Osteoblast (primary cell): Measurements from ENCODE around the gene DIPK2B. TPM values are rescaled to one million over a fixed set of nuclear protein-coding genes. Genes with fewer than 3 reads are reported as not detected.

Experiments
- DNase-seq: peaks from one replicate; pipeline ENCODE4 v3.0.0; 2011; ENCODE audit warnings: low spot score, mixed read lengths; ENCODE audit not compliant: insufficient read length; ENCODE audit errors: missing footprints
- H2AFZ ChIP-seq: 2 replicates; pipeline ENCODE4 v1.6.0; 2011; ENCODE audit warnings: mild to moderate bottlenecking, low read length
- H3K27ac ChIP-seq: 2 replicates; pipeline ENCODE4 v1.5.1; 2011; ENCODE audit warnings: mild to moderate bottlenecking, low read depth, low read length, moderate library complexity
- H3K27me3 ChIP-seq: 2 replicates; pipeline ENCODE4 v1.6.0; 2012; ENCODE audit warnings: mild to moderate bottlenecking, control low read depth, inconsistent platforms, low read length, moderate library complexity; ENCODE audit not compliant: insufficient read depth
- H3K36me3 ChIP-seq: 2 replicates; pipeline ENCODE4 v1.5.1; 2011; ENCODE audit warnings: mild to moderate bottlenecking, low read length, control low read depth, moderate library complexity; ENCODE audit not compliant: insufficient read depth
- H3K4me1 ChIP-seq: 2 replicates; pipeline ENCODE4 v1.5.1; 2011; ENCODE audit warnings: mild to moderate bottlenecking, low read length, control low read depth, moderate library complexity; ENCODE audit not compliant: insufficient read depth
- H3K4me2 ChIP-seq: 2 replicates; pipeline ENCODE4 v1.6.0; 2011; ENCODE audit warnings: mild to moderate bottlenecking, low read length; ENCODE audit not compliant: insufficient read depth
- H3K4me3 ChIP-seq: fragments of 200-600 bp; sonication (generic); 3 replicates; pipeline ENCODE4 v1.5.1; 2012; ENCODE audit warnings: mild to moderate bottlenecking, low read length, inconsistent platforms; ENCODE audit not compliant: insufficient read depth
- H3K79me2 ChIP-seq: 2 replicates; pipeline ENCODE4 v1.6.0; 2012; ENCODE audit warnings: mild to moderate bottlenecking, low read length, control low read depth, inconsistent platforms; ENCODE audit not compliant: insufficient read depth
- H3K9me3 ChIP-seq: 2 replicates; pipeline ENCODE4 v1.5.1; 2011; ENCODE audit warnings: low read depth, low read length, control low read depth
- H4K20me1 ChIP-seq: 2 replicates; pipeline ENCODE4 v1.6.0; 2012; ENCODE audit warnings: mild to moderate bottlenecking, low read length, control low read depth; ENCODE audit not compliant: insufficient read depth
- total RNA-seq: library from RNA; depleted of rRNA; stranded (reverse); fragments of >200 nt; gene quantifications from 2 replicates; pipeline ENCODE4 v1.2.3, GENCODE V29; 2012
- TF ChIP-seq, protein P1 (sequence below): IDR thresholded peaks from 2 replicates; pipeline ENCODE4 v1.5.1; 2011; ENCODE audit warnings: mild to moderate bottlenecking, low read depth, low read length, moderate library complexity; ENCODE audit errors: extremely low read depth

The DIPK2B gene
- total RNA-seq, 1 donor: not detected

DNA sequence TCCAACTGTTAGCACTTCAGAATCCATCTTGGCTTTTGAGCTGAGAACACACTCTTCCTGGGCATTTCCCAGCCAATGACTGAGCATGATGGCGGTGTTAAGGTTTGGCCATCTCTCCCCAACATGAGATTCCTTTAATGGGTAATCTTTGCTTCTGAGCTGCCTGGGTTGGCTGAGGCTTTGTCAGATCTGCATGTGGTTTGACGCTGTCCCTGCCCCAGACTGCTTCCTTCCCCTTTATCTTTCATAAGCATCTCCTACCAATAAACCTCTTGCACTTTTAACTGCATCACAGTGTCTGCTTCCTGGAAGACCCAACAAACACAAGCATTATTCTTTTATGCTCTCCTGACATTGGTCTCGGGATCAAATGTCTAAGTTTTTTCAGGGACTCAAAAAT lies 31.5 kb upstream of the DIPK2B start:
- Histone ChIP-seq H3K27ac (no peak overlapping the region), H4K20me1 (no peaks in the 10 kb centered on the region), H3K4me2 (no peak overlapping the region), H3K27me3 (peaks cover 11% of the 10 kb centered on the region), H3K79me2 (no peaks in the 10 kb centered on the region), H3K36me3 (no peaks in the 10 kb centered on the region), H3K9me3 (no peaks in the 10 kb centered on the region), H3K4me1 (no peaks in the 10 kb centered on the region), H2AFZ (no peak overlapping the region), H3K4me3 (no peak overlapping the region)
- DNase-seq: no peak
- TF ChIP-seq, protein P1, sequence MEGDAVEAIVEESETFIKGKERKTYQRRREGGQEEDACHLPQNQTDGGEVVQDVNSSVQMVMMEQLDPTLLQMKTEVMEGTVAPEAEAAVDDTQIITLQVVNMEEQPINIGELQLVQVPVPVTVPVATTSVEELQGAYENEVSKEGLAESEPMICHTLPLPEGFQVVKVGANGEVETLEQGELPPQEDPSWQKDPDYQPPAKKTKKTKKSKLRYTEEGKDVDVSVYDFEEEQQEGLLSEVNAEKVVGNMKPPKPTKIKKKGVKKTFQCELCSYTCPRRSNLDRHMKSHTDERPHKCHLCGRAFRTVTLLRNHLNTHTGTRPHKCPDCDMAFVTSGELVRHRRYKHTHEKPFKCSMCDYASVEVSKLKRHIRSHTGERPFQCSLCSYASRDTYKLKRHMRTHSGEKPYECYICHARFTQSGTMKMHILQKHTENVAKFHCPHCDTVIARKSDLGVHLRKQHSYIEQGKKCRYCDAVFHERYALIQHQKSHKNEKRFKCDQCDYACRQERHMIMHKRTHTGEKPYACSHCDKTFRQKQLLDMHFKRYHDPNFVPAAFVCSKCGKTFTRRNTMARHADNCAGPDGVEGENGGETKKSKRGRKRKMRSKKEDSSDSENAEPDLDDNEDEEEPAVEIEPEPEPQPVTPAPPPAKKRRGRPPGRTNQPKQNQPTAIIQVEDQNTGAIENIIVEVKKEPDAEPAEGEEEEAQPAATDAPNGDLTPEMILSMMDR: no peak

- Histone ChIP-seq H3K4me3 (no peak overlapping the region), H2AFZ (no peak overlapping the region), H3K36me3 (no peaks in the 10 kb centered on the region), H3K79me2 (no peaks in the 10 kb centered on the region), H3K4me2 (no peak overlapping the region), H3K27me3 (peaks cover 11% of the 10 kb centered on the region), H3K9me3 (no peaks in the 10 kb centered on the region), H4K20me1 (no peaks in the 10 kb centered on the region), H3K27ac (no peak overlapping the region), H3K4me1 (no peaks in the 10 kb centered on the region)
- no peak for DNase-seq
- TF ChIP-seq, protein P1: no peak
These were observed 29.7 kb upstream of the DIPK2B start for GRCh38 chrX:45230410-45230809.

- TF ChIP-seq, protein P1: no peak
- no peaks in the 10 kb centered on the region for H3K79me2 ChIP-seq
- no peak overlapping the region for H3K4me2 ChIP-seq
- no peak overlapping the region for H3K27ac ChIP-seq
- H2AFZ ChIP-seq: no peak overlapping the region
- no peak overlapping the region for H3K4me3 ChIP-seq
- DNase-seq: no peak
- H4K20me1 ChIP-seq: no peaks in the 10 kb centered on the region
- no peaks in the 10 kb centered on the region for H3K9me3 ChIP-seq
- H3K36me3 ChIP-seq: no peaks in the 10 kb centered on the region
- peaks cover 11% of the 10 kb centered on the region for H3K27me3 ChIP-seq
- H3K4me1 ChIP-seq: no peaks in the 10 kb centered on the region
These were observed 28.7 kb upstream of the DIPK2B start for GRCh38 chrX:45229348-45229747.

GRCh38 chrX:45228126-45228525 lies 27.4 kb upstream of the DIPK2B start:
- H3K27me3 ChIP-seq: peaks cover 11% of the 10 kb centered on the region
- TF ChIP-seq, protein P1: no peak
- H3K4me2 ChIP-seq: no peak overlapping the region
- H2AFZ ChIP-seq: no peak overlapping the region
- no peak overlapping the region for H3K27ac ChIP-seq
- no peaks in the 10 kb centered on the region for H4K20me1 ChIP-seq
- H3K79me2 ChIP-seq: no peaks in the 10 kb centered on the region
- H3K4me1 ChIP-seq: no peaks in the 10 kb centered on the region
- no peaks in the 10 kb centered on the region for H3K36me3 ChIP-seq
- no peak for DNase-seq
- no peak overlapping the region for H3K4me3 ChIP-seq
- no peaks in the 10 kb centered on the region for H3K9me3 ChIP-seq
